Hypothalamus (tissue), 51 donors: ENCODE measurements around the gene HSPG2.

Experiments used
- DNase-seq, 51 donors: peaks; one replicate each; lab custom pipeline; 2025; lab: John Stamatoyannopoulos, UW

Gene HSPG2

DNA sequence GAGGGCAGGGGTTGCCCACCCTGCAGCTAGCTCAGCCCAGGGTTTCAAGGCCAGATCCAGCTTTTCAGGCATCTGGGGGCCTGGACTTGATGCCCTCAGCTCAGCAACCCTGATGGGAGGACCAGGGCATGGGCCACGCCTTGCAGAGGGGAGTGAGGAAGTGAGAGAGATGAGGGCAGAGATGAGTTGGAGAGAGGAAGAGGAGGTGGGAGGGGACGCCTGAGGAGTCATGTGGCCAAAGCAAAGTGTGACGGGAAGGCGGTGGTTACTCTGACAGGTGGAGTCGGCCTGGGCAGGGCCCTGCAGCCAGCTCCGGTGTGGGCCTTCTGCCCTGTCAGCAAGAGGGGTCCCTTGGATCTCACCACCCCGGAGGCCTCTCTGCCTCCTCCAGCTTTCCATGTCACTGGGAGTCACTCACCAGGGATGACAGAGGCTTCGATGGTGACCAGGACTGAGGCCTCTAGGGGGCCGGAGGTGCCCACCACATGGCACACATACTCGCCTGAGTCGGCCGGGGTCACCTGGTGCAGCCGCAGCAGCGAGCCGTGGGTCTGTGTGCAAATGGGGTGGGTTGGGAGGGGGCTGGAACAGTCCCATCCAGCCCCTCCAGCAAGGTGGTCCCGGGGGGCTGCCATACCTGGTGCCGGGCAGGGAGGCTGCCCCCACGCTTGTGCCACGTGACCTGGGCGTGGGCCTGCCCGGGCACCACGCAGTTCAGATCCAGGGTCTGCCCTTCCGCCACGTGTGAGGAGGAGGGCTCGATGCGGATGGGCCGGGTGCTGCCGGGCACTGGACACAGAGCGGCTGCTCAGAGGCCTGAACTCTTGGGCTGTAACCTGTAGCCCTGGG is 84.6 kb downstream of the HSPG2 start:
- no peak for DNase-seq

DNA sequence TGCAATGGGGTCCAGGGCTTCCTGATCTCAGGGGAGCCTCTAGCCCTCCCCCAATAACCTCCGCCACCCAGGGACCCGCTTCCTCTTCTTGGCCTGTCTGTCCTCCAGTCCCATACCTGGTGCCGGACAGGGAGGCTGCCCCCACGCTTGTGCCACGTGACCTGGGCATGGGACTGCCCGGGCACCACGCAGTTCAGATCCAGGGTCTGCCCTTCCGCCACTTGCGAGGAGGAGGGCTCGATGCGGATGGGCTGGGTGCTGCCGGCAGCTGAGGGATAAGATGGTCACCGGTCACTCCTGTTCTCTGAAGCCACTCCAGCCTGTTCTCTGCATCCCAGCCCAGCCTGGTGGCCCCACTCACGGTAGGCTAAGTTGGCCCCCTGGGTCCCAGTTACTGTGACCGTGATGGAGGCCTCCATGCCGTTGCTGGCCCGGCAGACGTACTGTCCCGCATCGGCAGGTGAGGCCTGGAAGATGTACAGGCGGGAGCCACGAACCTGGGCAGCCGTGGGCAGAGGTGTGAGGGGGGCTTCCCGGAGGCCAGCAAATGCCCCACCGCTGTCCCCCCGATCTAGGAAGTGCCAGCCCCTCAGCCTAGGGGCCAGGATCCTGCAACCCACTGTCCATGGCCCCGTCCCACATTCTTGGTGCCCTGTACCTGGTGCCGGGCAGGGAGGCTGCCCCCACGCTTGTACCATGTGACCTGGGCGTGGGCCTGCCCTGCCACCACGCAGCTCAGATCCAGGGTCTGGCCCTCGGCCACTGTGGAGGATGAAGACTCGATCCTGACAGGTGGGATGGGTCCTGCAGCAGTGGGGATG is 85.5 kb downstream of the HSPG2 start:
- DNase-seq, result no peak

DNA sequence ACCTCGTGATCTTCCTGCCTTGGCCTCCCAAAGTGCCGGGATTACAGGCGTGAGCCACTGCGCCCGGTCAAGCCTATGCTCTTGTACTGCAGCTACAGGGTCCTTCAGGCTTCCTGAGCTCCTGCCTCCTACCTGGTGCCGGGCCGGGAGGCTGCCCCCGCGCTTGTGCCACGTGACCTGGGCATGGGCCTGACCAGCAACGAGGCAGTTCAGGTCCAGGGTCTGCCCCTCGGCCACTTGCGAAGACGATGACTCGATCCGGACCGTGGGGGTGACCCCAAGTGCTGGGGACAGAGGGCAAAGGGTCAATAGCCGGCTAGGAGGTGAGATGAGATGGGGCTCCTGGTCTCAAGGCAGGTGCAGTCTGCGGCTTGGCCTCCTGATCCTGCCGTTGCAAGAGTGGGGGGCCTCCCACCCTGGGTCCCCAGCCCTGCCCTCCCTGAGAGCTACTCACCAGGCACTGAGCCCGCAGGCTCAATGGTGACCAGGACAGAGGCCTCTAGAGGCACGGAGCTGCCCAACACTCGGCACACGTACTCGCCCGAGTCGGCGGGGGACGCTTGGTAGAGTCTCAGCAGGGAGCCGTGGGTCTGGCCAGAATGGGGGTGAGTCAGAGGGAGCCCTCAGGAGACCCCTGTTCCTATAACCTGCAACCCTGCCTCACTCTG is 87.1 kb downstream of the HSPG2 start:
- DNase-seq, result no peak

DNA sequence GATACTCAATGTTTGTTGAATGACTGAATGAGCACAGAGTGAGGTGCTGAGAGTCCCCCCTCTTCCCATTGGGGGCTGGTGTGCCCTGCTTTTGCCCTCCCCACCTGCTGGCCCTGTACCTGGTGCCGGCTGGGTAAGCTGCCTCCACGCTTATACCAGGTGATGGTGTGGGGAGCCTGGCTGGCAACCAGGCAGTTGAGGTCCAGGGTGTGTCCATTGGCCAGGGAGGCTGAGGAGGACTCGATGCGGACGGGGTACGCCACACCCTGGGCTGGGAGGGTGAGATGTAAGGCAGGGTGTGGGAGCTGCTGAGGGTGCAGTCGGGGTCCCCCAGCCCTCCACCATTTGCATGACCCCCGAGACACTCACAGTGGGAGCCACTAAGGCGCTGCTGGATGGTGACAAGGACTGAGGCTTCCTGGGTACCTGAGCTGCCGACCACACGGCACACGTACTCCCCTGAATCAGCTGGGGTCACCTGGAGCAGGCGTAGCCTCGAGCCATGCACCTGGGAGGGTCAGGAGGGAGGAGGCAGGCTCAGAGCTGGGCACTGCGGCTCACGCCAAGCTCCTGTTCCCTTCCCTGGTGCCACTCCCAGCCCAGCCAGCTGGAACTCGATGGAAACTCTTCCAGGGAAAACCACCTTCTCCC is 88.5 kb downstream of the HSPG2 start:
- DNase-seq, result no peak

DNA sequence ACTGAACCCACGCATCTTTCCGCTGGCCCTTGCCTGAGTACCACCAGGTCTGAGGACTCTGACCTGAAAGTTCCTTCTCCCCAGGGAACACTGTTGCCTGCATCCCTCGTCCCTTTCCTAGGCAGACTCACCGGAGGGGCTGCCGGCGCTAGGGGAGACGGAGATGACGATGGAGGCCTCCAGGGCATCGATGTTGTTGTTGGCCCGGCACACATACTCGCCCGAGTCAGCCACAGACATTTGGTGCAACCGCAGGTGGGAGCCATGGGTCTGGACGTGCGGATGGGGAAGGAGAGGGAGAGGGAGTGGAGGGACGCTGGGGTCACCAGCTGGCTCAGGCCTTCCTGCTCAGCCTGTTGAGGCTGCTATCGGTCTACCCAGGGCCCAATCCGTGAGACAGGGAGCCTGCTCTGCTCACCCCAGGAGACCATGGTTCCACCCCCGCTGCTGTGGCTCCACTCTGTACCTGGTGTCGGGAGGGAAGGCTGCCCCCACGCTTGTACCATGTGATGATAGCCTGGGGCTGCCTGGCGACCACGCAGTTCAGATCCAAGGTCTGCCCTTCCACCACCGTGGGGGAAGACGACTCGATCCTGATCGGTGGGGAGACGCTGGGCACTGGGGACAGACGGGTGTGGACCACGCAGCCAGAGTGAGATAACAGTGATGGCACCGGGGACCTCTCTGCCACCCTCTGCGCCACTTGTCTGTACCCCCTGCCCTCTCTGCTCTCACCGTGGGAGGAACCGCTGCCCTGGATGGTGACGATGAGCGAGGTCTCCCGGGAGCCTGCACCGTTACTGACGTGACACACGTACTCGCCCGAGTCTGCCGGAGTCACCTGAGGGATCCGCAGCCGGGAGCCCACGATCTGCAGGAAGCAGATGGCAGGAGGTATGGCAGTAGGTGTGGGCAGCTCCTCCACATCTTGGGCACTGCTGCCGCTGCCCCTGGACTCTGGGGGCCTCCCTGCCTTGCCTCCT is 89.6 kb downstream of the HSPG2 start:
- no peak for DNase-seq

DNA sequence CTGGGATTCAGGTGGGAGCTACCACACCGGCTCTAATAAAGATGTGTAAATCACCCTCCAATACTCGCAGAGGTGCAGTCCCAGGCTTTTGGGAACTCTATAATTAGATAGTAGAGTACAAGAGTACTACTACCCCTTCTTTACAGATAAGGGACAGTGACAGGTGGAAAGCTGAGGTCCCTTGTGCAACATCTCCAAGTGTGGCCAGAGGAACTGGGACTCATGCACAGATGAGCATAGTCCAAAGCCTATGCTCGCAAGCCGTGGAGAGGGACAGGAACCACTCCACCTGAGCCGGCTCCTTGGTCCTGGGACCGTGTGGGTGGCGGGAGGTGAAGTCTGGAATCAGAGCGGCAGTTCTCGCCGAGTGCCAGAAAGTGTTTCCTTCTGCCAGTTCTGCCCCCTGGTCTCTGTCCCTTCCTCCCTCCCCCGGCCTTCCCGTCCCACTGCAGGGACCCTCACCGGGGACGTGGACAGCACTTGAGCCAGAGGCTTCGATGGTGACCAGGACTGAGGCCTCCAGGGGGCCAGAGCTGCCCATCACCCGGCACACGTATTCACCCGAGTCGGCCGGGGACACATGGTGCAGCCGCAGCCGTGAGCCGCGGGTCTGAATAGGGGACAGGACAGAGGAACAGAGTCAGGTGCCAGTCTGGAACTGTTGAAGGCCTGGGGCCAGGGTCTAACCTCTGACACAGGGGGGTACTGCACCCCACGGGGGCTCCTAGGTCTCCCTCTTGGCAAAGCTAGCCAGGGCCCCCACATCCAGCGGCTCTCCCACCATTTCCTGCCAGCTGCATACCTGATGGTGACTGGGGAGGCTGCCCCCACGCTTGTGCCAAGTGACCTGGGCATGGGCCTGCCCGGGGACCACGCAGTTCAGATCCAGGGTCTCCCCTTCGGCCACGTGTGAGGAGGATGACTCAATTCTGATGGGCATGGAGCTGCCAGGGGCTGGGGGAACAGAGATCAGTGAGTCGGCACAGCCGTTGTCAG is 91.2 kb downstream of the HSPG2 start:
- no peak for DNase-seq

DNA sequence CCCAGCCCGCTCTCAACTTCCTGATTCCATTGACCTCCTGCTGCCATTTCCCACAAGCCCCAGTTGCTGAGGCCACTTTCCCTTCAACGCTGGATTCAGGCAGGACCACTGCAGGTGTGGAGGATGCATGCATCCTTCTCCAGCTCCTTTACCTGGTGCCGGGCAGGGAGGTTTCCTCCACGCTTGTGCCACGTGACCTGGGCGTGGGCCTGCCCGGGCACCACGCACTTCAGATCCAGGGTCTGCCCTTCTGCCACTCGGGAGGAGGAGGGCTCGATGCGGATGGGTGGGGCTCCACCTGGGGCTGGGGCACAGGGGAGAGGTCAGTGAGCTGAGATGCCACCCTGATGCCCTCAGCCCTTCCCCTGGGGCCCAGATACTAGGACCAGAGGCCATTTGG is 93.1 kb downstream of the HSPG2 start:
- no peak for DNase-seq

DNA sequence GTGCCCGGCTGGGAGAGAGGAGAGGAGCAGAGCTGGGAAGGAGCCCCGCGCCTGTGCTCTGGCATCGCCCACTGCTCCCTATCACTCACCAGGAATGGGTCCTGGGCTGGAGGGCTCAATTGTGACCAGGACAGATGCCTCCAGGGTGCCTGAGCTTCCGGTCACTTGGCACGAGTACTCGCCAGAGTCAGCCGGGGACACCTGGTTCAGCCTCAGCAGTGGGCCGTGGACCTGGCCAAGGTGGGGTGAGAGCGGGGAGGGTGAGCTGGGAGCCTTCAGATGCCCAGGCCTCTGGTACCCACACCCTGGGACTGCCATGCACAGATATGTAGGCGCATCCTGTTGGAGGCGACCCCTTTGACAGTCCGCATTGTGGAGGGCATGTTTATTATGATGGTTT is 93.9 kb downstream of the HSPG2 start:
- no peak for DNase-seq

DNA sequence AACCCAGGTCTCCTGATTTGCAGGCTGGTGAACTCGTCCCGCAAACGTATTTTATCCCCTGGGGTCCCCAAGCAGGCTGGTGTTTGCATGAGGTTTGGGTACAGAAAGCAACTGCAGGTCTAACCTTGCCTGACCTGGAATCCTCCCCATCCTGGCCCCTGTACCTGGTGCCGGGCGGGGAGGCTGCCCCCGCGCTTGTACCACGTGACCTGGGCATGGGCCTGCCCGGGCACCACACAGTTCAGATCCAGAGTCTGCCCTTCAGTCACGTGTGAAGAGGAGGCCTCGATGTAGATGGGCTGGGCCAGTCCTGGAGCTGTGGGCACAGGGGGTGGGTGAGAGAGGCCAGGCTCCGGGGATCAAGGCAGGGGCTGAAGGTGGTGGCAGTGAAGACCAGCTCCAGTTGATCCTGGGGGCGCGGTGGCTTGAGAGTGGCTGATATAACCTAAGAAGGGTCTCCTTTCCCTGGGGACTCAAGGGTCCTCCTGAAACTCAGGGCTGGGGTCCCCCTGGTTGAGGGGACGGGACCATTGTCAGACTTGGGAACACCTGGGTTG is 94.4 kb downstream of the HSPG2 start:
- no peak for DNase-seq

DNA sequence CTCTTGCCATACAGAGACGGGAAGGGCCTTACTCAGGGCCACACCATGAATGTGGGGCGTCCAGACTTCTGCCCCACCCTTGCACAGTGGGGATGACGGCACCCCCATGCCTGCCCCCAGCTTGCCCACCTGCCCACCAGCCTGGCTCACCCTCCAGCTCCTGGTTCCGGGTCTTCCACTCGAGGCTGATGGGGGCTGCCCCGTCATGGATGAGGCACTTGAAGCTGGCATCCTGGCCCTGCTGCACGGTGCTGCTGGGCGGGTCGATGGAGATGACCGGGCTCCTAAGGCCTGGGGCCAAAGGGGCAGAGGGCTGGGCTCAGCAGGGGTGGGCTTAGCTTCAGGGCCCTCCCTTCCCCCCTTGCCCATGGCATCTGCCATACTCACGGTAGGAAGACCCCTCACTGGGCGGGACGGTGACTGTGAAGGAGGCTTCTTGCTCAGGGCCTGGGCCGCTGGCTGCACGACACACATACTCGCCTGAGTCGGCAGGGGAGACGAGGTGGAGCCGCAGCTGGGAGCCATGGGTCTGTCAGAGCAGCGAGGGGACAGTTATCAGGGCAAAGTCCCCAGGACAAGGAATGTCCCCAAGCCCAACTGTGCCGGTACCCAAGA is 95.2 kb downstream of the HSPG2 start:
- no peak for DNase-seq

DNA sequence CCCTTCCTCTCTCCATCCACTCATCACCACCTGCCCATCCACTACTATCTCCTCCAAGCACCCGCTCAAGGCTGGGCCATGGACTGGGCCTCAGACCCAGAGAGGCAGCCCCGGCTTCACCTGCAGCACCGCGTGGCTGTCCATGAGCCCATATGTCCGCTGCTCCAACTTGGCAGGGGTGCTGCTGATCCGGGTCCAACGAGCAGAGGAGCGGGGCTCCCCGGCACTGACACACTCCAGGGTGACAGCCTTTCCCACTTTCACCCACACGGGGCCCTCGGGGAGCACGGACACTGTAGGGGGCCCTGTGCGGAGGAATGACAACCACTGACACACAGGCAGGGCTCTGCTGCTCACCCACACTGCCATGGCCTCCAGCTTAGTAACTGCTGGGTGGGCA is 96.1 kb downstream of the HSPG2 start:
- no peak for DNase-seq

DNA sequence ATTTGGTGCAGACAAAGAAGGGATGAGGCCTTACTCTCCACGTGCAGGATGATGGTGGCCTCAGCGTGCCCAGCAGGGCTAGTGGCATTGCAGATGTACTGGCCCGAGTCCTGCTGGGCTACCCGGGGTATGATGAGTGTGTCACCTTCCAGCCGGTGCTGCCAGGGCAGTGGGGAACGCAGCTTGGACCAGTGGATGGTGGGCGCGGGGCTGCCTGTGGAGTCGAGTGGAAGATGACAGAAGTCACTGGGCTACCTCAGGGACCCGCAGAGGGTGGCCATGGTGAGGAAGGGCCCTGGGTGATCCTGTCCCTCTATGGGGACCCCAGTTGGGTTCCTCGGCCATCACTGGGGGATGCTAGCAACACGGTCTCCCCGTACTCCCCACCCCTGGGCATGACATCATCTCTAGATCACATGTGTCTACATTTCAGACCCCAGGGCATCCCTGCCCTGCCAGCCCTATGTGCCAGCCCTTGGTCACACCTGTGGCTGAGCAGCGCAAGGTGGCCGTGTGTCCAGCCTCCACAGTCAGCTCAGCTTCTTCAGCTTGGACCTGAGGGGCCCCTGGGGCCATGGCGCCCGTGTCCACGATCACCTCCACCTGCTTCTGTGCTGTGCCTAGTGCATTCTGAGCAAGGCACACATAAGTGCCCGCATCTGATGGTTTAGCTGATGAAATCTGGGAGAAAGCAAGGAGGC is 97.6 kb downstream of the HSPG2 start:
- DNase-seq, result no peak

DNA sequence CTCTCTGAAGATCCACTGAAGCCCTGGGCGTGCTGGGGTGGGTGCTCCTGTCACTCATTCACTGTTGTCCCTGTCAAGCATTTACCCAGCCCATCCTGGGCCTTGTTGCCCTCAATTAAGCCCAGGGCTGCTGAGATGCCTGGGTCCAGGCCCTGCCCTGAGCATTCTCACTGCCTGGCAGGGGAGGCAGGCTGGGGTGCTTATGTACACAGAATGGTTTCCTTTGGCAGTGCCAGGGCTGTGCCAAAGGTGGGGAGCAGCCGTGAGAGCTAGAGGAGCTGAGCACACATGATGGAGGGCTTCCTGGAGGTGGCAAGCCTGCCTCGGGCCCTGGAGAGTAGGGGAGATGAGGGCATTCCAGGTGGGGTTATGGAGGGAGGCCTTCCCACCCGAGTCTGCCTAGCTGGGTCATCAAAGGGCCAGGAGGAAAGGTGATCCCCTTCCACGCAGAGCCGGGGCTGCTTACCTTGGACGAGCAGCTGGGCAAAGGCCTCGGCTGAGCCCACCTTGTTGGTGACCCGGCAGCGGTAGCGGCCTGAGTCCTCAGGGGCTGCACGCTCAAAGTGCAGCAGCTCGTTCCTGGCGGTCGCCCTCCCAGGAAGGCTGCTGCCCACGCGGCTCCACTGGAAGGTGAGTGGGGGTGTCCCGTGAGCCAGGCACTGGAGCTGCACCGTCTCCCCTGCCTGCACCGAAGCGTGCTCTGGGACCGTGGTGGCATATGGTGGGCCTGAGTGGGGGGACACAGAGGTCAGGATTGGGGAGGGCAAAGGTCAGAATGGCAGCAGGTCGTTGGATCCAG is 98.6 kb downstream of the HSPG2 start:
- DNase-seq, result no peak

DNA sequence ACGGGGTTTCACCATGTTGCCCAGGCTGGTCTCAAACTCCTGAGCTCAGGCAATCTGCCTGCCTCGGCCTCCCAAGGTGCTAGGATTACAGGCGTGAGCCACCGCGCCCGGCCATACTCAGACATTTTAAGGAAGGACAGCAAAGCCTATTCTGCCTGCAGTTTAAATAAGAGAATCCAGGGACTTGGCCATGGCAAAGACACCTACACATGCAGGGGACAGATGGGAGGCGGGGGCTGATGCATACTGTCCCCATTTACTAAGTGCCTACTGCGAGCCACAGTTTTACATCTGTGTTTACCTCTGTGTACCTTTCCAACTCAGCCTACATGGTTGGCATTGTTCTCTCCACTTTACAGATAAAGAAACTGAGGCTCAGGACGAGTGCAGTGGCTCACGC is 99.6 kb downstream of the HSPG2 start:
- peak in 1 of 51 donors; percentile 7 for DNase-seq

DNA sequence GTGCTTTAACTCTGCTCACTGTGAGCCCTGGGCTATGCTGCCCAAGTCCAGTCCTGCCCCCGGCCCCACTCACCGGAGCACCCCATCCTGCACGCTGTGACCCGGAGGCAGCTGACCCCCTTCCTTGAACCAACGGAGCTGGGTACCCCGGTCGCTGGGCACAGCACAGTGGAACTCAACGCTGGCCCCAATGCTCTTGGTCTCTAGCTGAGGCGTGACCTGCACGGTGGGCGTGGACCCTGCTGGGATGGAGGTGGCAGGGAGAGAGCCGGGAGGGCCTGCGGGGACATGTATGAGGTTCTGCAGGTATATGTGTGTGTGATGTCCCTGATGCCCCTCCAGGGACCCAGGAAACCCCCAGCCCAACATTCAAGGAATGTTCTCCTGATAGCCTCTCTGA is 100.4 kb downstream of the HSPG2 start:
- no peak for DNase-seq

DNA sequence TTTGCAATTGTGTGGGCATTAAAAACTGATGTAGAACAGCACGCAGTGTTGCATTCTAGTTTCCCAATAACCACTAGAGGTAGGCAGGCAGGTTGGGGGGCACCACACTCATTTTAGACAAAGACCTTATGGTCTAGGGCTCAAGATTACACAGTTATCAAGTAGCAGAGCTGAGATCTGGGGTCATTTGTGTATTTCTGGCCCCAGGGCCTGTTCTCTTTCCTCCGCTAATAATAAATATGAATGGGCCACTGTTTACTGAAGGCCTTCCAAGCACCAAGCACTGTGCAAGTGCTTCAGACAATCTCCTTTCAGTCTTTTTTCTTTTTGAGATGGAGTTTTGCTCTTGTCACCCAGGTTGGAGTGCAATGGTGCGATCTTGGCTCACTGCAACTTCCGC is 101.1 kb downstream of the HSPG2 start:
- no peak for DNase-seq
